Hepatocyte (in vitro differentiated cells): ENCODE data around the gene CD163L1.

Experiments used
- CTCF ChIP-seq: fragments of 200-600 bp; sonication (generic); IDR thresholded peaks from 2 replicates; pipeline ENCODE4 v1.5.1; 2016; ENCODE audit warnings: antibody characterized with exemption, mild to moderate bottlenecking; ENCODE audit not compliant: poor library complexity
- EZH2phosphoT487 ChIP-seq: fragments of 200-600 bp; sonication (generic); IDR thresholded peaks from one replicate; pipeline ENCODE4 v1.6.1; 2018; ENCODE audit warnings: antibody characterized with exemption, mild to moderate bottlenecking, low read depth, moderate library complexity; ENCODE audit not compliant: unreplicated experiment, severe bottlenecking

GRCh38 chr12:7351177-7351576 lies 92.8 kb downstream of the CD163L1 start:
- TF ChIP-seq CTCF (no peak), EZH2phosphoT487 (no peak)
